Measurements from ENCODE around the gene CPN1. TPM values are rescaled to one million over a fixed set of nuclear protein-coding genes. Genes with fewer than 3 reads are reported as not detected.

Gene CPN1
- total and polyA plus RNA-seq, 4 experiments from 2014 or later, result not detected

Other genes starting within 250 kb of the CPN1 start
- 1 to 10 TPM; 3.8 to 4.0 TPM for gene DNMBP, start 71.9 kb downstream of the CPN1 start, total RNA-seq
- 1 to 10 TPM in 1 of 2 donors, not detected in 1; 1.4 TPM for gene DNMBP, start 71.9 kb downstream of the CPN1 start, polyA plus RNA-seq
- 10 to 100 TPM; 11.6 to 12.5 TPM for gene ERLIN1, start 104.2 kb upstream of the CPN1 start, total RNA-seq
- gene ERLIN1, start 104.2 kb upstream of the CPN1 start, polyA plus RNA-seq, result 10 to 100 TPM in 1 of 2 donors, 1 to 10 TPM in 1; 7.2 to 15.9 TPM
- gene CHUK, start 147.7 kb upstream of the CPN1 start, total RNA-seq, result 10 to 100 TPM; 17.6 to 18.0 TPM
- 10 to 100 TPM; 11.2 to 16.6 TPM for gene CHUK, start 147.7 kb upstream of the CPN1 start, polyA plus RNA-seq
- 10 to 100 TPM; 40.7 to 44.0 TPM for gene CWF19L1, start 185.8 kb upstream of the CPN1 start, total RNA-seq
- gene CWF19L1, start 185.8 kb upstream of the CPN1 start, polyA plus RNA-seq, result 10 to 100 TPM; 18.4 to 33.4 TPM
- 10 to 100 TPM; 32.0 to 38.5 TPM for gene BLOC1S2, start 204.8 kb upstream of the CPN1 start, total RNA-seq
- gene BLOC1S2, start 204.8 kb upstream of the CPN1 start, polyA plus RNA-seq, result 10 to 100 TPM; 66.8 to 77.8 TPM
- not detected for gene PKD2L1, start 248.4 kb upstream of the CPN1 start, total RNA-seq
- gene PKD2L1, start 248.4 kb upstream of the CPN1 start, polyA plus RNA-seq, result not detected